Epithelial cell of proximal tubule (primary cell): ENCODE measurements around the gene ZDHHC22. TPM values are rescaled to one million over a fixed set of nuclear protein-coding genes. Genes with fewer than 3 reads are reported as not detected.
A peak's percentile ranks its signal among the peaks of the same experiment; 100 is the strongest.

Experiments used
- DNase-seq: peaks from one replicate; pipeline ENCODE4 v3.0.0-alpha.2; 2011; ENCODE audit warnings: low read depth
- H3K4me3 ChIP-seq: 2 replicates; pipeline ENCODE4 v1.5.1; 2011; ENCODE audit warnings: low read depth, mild to moderate bottlenecking, low read length
- total RNA-seq: library from RNA; depleted of rRNA; stranded (reverse); fragments of >200 nt; gene quantifications from 2 replicates; pipeline ENCODE4 v1.2.3, GENCODE V29; 2015
- TF ChIP-seq, protein P1 (sequence below): conservative IDR thresholded peaks from 2 replicates; pipeline ENCODE4 v1.5.1; 2012; ENCODE audit warnings: low read depth, mild to moderate bottlenecking, low read length

Gene ZDHHC22
- total RNA-seq, 1 donor from 2014 or later = not detected

DNA sequence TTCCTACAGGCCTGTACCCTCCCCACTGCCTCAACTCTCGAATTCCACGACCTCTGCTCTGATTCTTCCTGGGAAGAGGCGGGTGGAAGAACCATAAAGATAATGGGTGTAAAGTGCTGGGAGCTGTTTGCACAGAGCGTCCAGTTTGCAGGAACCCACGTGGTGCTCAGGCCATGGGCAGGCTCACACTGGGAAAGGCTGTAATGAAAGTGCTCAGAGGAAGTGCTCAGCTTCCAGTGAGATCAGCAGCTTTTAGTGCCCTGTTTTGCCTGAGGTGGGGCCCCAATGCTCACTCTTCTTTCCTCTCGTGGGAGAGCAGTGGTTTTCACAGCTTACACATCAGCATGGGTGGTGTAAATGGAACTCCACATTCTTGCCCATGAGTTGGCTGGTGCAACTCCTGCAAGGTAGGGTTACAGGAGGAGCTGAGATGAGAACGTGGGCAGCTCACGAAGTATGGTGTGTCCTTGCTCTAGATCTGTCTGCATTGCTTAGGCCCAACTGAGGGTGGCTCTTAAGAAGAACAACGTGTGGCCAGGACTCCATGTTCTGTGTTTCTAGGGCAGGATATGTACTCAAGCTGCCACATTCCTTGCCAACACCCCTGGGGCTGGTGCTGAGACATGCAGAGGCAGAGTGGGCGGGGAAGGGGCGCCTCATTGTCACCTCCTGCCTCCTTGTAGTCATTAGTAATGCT is 43.0 kb upstream of the ZDHHC22 start:
- H3K4me3 ChIP-seq = no peak overlapping the region
- DNase-seq = no peak
- TF ChIP-seq, protein P1, sequence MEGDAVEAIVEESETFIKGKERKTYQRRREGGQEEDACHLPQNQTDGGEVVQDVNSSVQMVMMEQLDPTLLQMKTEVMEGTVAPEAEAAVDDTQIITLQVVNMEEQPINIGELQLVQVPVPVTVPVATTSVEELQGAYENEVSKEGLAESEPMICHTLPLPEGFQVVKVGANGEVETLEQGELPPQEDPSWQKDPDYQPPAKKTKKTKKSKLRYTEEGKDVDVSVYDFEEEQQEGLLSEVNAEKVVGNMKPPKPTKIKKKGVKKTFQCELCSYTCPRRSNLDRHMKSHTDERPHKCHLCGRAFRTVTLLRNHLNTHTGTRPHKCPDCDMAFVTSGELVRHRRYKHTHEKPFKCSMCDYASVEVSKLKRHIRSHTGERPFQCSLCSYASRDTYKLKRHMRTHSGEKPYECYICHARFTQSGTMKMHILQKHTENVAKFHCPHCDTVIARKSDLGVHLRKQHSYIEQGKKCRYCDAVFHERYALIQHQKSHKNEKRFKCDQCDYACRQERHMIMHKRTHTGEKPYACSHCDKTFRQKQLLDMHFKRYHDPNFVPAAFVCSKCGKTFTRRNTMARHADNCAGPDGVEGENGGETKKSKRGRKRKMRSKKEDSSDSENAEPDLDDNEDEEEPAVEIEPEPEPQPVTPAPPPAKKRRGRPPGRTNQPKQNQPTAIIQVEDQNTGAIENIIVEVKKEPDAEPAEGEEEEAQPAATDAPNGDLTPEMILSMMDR = no peak

DNA sequence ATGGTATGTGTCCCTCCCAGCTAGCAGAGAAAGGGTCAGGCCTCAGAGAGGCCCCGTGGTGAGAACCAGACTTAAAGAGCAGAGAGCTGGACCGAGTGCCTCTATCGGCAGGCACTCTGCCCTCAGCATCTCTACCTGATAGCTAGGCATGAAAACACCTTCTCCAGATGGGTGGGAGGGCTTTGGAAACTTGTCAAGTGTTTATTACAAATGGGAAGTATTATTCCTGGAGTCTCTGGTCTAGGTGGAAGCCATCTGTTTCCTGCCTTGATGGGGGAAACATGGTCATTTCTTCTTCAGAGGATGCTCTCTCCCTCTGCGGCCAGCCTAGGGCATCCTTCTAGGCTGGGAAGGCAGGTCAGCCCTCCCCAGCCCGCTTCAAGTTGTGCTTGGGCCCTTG is 42.3 kb upstream of the ZDHHC22 start:
- DNase-seq = no peak
- TF ChIP-seq, protein P1 = no peak

DNA sequence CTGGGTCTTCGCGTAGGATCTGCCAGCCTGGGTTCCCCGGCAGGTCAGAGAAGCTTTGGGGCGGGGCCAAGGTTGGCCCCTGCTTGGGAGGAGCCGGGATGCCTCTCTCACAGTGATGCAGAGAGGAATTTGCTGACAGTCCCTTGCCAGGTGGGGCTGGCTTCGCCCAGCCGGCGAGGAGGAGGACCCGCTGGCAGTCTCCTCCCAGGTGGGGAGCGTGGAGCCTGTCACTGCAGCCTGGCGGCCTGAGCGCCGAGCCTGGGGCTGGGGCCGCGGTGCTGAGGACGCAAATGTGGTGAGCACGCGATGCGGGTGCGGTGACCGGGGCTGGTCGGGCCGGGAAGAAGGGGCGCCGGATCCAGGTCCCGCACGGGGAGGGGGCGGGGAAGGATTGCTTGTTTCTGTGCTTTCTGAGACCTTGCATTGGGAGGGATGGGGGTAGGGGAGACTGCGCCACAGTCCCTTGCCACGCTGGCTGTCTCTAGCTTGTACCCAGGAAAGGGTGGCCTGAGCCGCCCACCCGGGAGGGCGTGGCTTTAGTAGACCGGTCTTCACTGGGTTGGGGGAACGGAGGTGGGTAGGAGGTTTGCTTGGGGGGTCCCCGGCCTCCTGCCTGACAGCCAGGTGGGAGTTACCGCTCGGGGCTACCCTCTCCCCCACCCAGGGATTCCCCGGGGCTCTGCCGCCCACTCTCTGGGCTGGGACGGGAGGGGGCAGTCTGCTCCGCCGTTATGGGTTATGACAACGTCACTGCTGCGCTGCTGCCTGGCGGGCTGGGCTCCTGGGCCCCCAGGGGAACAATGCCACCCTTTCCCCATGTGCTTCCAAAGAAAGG is 40.2 kb upstream of the ZDHHC22 start, which contains the start of gene TMEM63C:
TSS of gene TMEM63C (plus strand) at position 196 of the 835 bp plus-strand sequence. CDS start 37,016 bp downstream, outside the sequence.
- peak within 1 kb of the TSS; percentile 59 for H3K4me3 ChIP-seq
- TF ChIP-seq, protein P1 = no peak
- no peak for DNase-seq

More for the DNA sequence above, 42.3 kb upstream of the ZDHHC22 start:
- H3K4me3 ChIP-seq = no peak overlapping the region

DNA sequence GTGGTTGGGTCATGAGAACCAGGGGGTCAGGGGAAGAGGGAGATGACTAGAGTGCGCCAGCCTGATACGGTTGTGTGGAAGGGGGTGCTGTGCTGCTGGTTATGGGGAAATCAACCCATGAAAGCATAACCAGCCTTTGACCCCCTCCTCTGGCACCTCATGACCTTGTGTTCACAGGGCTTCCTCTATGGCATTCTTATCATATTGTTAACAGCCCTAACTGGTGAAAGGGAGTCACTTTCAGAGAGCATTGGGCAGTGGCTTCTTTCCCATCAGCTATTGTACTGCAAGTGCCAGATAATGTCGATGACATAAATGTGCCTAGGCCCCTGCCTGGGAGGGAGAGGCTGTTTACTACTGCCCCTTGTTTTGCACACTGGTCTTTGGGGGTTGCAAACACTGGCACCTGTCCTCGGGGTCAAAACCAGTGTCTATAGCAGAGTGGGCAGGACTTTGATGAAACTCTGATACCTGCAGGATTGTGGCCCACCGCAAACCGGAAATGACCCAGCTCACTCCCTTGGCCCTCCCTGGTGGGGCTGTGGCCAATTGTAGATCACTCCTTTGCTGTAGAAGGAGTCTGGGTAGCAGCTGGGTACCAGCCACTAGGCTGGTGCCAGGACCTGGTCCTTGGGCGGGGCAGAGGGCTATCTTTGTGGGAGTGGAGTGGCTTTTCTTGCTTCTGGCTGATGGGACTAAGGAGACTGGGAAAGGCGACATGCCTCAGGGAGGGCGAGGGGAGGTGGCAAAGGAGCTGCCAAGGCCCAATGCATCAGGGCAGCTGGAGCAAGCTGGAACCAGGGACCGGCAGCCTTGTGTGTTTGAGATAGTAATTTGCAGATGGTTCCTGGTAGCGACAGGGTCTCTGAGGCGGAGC is 39.4 kb upstream of the ZDHHC22 start:
- H3K4me3 ChIP-seq = peak overlapping the region; percentile 59
- TF ChIP-seq, protein P1 = no peak
- no peak for DNase-seq

DNA sequence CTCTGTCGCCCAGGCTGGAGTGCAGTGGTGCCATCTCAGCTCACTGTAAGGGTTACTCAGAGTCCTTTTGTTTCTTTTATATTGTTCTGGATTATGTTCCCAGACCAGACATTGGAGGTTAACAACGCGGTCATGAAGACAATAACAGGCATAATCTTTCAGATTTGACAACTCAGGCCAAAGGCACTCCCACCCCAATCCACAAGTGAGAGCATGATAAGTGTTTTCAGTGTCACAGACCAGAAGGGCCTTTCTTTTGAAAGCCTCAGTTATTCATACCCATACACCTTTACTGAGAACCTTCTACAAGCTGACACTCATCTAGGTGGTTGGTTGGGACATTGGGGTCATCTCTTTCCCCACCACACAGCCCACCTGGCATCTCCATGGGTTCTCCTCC is 37.1 kb upstream of the ZDHHC22 start:
- no peak overlapping the region for H3K4me3 ChIP-seq
- TF ChIP-seq, protein P1 = no peak
- no peak for DNase-seq

DNA sequence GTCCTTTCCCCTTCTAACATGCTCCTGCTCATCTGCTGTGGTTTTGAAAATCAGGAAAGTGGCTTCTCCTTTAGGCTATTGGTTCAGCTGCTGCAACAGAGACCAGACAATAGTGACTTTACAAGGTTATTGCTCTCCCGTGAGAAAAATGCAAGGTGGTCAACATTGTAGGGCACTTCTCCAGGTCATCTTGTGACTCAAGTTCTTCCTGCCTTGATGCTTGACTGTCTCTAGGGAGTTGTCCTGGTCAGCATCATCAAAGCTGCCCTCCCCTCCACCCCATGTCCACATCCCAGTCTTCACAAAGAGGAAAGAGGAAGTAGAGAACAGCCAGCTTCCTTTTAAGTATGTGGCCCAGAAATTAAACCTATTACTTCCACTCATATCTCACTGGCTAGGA is 36.1 kb upstream of the ZDHHC22 start:
- DNase-seq = no peak
- TF ChIP-seq, protein P1 = no peak
- H3K4me3 ChIP-seq = no peak overlapping the region
